Measurements from ENCODE around the gene NEURL2. TPM values are rescaled to one million over a fixed set of nuclear protein-coding genes. Genes with fewer than 3 reads are reported as not detected.
"Not testable (repeated sequence)": the region's sequence is repeated elsewhere in the genome, so short reads cannot be mapped to it uniquely, and the experiment has no call there.

Gene NEURL2
- total RNA-seq, 1 donor from 2014 or later: 1.5 TPM

GRCh38 chr20:45901332-45901731 lies 10.3 kb upstream of the NEURL2 start:
- intact Hi-C loops (cut with micrococcal nuclease): not testable (repeated sequence)

GRCh38 chr20:45899046-45899835 lies 8.2 kb upstream of the NEURL2 start:
- intact Hi-C loops (cut with micrococcal nuclease): no loop called here

GRCh38 chr20:45898285-45898684 lies 7.3 kb upstream of the NEURL2 start:
- intact Hi-C loops (cut with micrococcal nuclease): no loop called here

- intact Hi-C loops (cut with micrococcal nuclease): no loop called here
These were observed 6.7 kb upstream of the NEURL2 start for GRCh38 chr20:45897692-45898091.

GRCh38 chr20:45897289-45897688 lies 6.3 kb upstream of the NEURL2 start:
- intact Hi-C loops (cut with micrococcal nuclease): no loop called here

GRCh38 chr20:45896641-45897161 lies 5.7 kb upstream of the NEURL2 start:
- intact Hi-C loops (cut with micrococcal nuclease): no loop called here

- intact Hi-C loops (cut with micrococcal nuclease): no loop called here
These were observed 3.8 kb upstream of the NEURL2 start for GRCh38 chr20:45894797-45895196.

GRCh38 chr20:45893831-45894230 lies 2.8 kb upstream of the NEURL2 start:
- intact Hi-C loops (cut with micrococcal nuclease): no loop called here

- intact Hi-C loops (cut with micrococcal nuclease): no loop called here
These were observed 2.0 kb upstream of the NEURL2 start for GRCh38 chr20:45892828-45893500.

- intact Hi-C loops (cut with micrococcal nuclease): no loop called here
These were observed 1.2 kb upstream of the NEURL2 start for GRCh38 chr20:45892049-45892825.

- intact Hi-C loops (cut with micrococcal nuclease): loop anchor here (2.0 kb wide), 1 partner anchor 66 kb away; no protein-coding TSS in a partner anchor
These were observed 677 bp downstream of the NEURL2 start for GRCh38 chr20:45890077-45890984.

- intact Hi-C loops (cut with micrococcal nuclease): no loop called here
These were observed 2.3 kb downstream of the NEURL2 start for GRCh38 chr20:45888681-45889080.

GRCh38 chr20:45887346-45887715 lies 3.7 kb downstream of the NEURL2 start, which contains the start of gene SPATA25:
Gene SPATA25 (minus strand): TSS chr20:45887622. CDS start chr20:45887590, 32 bp downstream.
- intact Hi-C loops (cut with micrococcal nuclease): no loop called here

GRCh38 chr20:45886590-45887345 lies 4.2 kb downstream of the NEURL2 start:
- intact Hi-C loops (cut with micrococcal nuclease): no loop called here

GRCh38 chr20:45883100-45883469 lies 7.9 kb downstream of the NEURL2 start:
- intact Hi-C loops (cut with micrococcal nuclease): no loop called here

- intact Hi-C loops (cut with micrococcal nuclease): no loop called here
These were observed 8.4 kb downstream of the NEURL2 start for GRCh38 chr20:45882469-45883099.

GRCh38 chr20:45880988-45881788 lies 9.8 kb downstream of the NEURL2 start, which contains the start of gene ZSWIM1:
Gene ZSWIM1 (plus strand): TSS chr20:45881227. CDS start chr20:45882593, 1,366 bp downstream.
- intact Hi-C loops (cut with micrococcal nuclease): loop anchor here (1.0 to 2.0 kb wide), 7 partner anchors 10 to 526 kb away; partner anchors contain the start of genes ACOT8, CTSA, DNTTIP1 and ELMO2

- intact Hi-C loops (cut with micrococcal nuclease): no loop called here
These were observed 12.8 kb downstream of the NEURL2 start for GRCh38 chr20:45878076-45878761.

Data from T-helper 1 cell treated with Interleukin-12 subunit alpha and Interleukin-12 subunit beta and Interleukin-4 antibody, amounts not matched to agents 30 ng/mL and 1 ng/mL, for 36 hours (primary cell).